HepG2 (cell line): ENCODE results near the gene PRRT1.

ENCODE experiments used
- CBX5 ChIP-seq: sonication (generic); formaldehyde crosslinking; IDR thresholded peaks from 2 replicates; pipeline ENCODE4 v1.4.0; 2020; ENCODE audit warnings: missing genetic modification reagents, borderline replicate concordance
- KDM1A ChIP-seq: IDR thresholded peaks from 2 replicates; pipeline ENCODE4 v1.6.1; 2016; ENCODE audit warnings: missing compliant biosample characterization
- NR1H2 ChIP-seq: sonication (generic); formaldehyde crosslinking; IDR thresholded peaks from 2 replicates; pipeline ENCODE4 v1.8.1; 2022; ENCODE audit warnings: low read depth, missing genetic modification reagents, borderline replicate concordance
- POLR2AphosphoS5 ChIP-seq: IDR thresholded peaks from 2 replicates; pipeline ENCODE4 v1.6.1; 2012; ENCODE audit warnings: low read depth, low read length
- RBM39 ChIP-seq: fragments of 200-400 bp; formaldehyde crosslinking; IDR thresholded peaks from one replicate; pipeline ENCODE4 v1.6.1; 2018; ENCODE audit warnings: antibody characterized with exemption, mild to moderate bottlenecking, low read depth, low read length; ENCODE audit not compliant: poor library complexity, severe bottlenecking
- ZFP62 ChIP-seq: sonication (generic); formaldehyde crosslinking; IDR thresholded peaks from 2 replicates; pipeline ENCODE4 v1.4.0; 2020; ENCODE audit warnings: missing genetic modification reagents
- ZNF775 ChIP-seq: sonication (generic); formaldehyde crosslinking; IDR thresholded peaks from 2 replicates; pipeline ENCODE4 v1.4.0; 2020; ENCODE audit warnings: missing genetic modification reagents, mild to moderate bottlenecking, moderate library complexity, borderline replicate concordance
- TF ChIP-seq, protein P1 (sequence below): sonication (generic); formaldehyde crosslinking; IDR thresholded peaks from 2 replicates; pipeline ENCODE4 v1.5.0; 2020; ENCODE audit warnings: mild to moderate bottlenecking, missing genetic modification reagents, moderate library complexity
- TF ChIP-seq, protein P2 (sequence below): sonication (generic); formaldehyde crosslinking; conservative IDR thresholded peaks from 2 replicates; pipeline ENCODE4 v1.4.0; 2020; ENCODE audit warnings: missing genetic modification reagents
- TF ChIP-seq, protein P3 (sequence below): sonication (generic); formaldehyde crosslinking; IDR thresholded peaks from 2 replicates; pipeline ENCODE4 v1.8.1; 2022; ENCODE audit warnings: low read depth, mild to moderate bottlenecking, missing genetic modification reagents
- TF ChIP-seq, protein P4 (sequence below): sonication (generic); formaldehyde crosslinking; IDR thresholded peaks from 2 replicates; pipeline ENCODE4 v1.4.0; 2020; ENCODE audit warnings: missing genetic modification reagents

DNA sequence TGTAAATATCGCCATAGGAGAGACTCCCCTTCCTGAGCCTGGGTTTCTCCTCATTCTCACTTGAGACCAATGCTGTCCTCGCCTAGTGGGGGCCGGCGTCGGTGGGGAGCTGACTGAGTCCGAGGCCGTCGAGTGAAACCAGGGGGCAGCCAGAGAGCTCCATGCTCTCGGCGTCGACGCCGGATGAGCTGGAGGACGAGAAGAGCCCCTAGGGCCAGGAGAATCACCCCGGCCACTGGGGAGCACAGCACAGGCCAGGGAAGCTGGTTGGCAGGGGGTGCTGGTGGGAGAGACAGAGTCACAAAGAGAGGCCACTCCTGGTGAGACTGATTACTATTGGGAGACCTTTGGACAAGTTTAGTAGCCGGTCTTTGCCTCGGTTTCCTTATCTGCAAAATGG, 47.1 kb upstream of the PRRT1 start:
- TF ChIP-seq ZFP62 (CRISPR knock-in tag) (no peak), RBM39 (no peak), NR1H2 (CRISPR knock-in tag) (no peak), ZNF775 (CRISPR knock-in tag) (no peak), CBX5 (CRISPR knock-in tag) (no peak), POLR2AphosphoS5 (no peak), KDM1A (CRISPR knock-in tag) (no peak)
- TF ChIP-seq, protein P1, sequence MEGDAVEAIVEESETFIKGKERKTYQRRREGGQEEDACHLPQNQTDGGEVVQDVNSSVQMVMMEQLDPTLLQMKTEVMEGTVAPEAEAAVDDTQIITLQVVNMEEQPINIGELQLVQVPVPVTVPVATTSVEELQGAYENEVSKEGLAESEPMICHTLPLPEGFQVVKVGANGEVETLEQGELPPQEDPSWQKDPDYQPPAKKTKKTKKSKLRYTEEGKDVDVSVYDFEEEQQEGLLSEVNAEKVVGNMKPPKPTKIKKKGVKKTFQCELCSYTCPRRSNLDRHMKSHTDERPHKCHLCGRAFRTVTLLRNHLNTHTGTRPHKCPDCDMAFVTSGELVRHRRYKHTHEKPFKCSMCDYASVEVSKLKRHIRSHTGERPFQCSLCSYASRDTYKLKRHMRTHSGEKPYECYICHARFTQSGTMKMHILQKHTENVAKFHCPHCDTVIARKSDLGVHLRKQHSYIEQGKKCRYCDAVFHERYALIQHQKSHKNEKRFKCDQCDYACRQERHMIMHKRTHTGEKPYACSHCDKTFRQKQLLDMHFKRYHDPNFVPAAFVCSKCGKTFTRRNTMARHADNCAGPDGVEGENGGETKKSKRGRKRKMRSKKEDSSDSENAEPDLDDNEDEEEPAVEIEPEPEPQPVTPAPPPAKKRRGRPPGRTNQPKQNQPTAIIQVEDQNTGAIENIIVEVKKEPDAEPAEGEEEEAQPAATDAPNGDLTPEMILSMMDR (CRISPR knock-in tag), result no peak
- TF ChIP-seq, protein P2, sequence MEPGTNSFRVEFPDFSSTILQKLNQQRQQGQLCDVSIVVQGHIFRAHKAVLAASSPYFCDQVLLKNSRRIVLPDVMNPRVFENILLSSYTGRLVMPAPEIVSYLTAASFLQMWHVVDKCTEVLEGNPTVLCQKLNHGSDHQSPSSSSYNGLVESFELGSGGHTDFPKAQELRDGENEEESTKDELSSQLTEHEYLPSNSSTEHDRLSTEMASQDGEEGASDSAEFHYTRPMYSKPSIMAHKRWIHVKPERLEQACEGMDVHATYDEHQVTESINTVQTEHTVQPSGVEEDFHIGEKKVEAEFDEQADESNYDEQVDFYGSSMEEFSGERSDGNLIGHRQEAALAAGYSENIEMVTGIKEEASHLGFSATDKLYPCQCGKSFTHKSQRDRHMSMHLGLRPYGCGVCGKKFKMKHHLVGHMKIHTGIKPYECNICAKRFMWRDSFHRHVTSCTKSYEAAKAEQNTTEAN (CRISPR knock-in tag), result no peak
- TF ChIP-seq, protein P3, sequence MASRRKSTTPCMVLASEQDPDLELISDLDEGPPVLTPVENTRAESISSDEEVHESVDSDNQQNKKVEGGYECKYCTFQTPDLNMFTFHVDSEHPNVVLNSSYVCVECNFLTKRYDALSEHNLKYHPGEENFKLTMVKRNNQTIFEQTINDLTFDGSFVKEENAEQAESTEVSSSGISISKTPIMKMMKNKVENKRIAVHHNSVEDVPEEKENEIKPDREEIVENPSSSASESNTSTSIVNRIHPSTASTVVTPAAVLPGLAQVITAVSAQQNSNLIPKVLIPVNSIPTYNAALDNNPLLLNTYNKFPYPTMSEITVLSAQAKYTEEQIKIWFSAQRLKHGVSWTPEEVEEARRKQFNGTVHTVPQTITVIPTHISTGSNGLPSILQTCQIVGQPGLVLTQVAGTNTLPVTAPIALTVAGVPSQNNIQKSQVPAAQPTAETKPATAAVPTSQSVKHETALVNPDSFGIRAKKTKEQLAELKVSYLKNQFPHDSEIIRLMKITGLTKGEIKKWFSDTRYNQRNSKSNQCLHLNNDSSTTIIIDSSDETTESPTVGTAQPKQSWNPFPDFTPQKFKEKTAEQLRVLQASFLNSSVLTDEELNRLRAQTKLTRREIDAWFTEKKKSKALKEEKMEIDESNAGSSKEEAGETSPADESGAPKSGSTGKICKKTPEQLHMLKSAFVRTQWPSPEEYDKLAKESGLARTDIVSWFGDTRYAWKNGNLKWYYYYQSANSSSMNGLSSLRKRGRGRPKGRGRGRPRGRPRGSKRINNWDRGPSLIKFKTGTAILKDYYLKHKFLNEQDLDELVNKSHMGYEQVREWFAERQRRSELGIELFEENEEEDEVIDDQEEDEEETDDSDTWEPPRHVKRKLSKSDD (CRISPR knock-in tag), result no peak
- TF ChIP-seq, protein P4, sequence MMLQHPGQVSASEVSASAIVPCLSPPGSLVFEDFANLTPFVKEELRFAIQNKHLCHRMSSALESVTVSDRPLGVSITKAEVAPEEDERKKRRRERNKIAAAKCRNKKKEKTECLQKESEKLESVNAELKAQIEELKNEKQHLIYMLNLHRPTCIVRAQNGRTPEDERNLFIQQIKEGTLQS (CRISPR knock-in tag), result no peak
